Caco-2 (cell line): ENCODE measurements around the gene COPS6. TPM values are rescaled to one million over a fixed set of nuclear protein-coding genes. Genes with fewer than 3 reads are reported as not detected.

Experiments used
- BruUV-seq: library from RNA; stranded (reverse); fragments of 400-500 nt; replicated peaks from 2 replicates; lab custom pipeline; 2021; lab: Mats Ljungman, UMichigan
- CTCF ChIA-PET: fragments of 300-600 bp; sonication (Branson Sonifier 250); formaldehyde crosslinking; loops from one replicate; lab custom pipeline; 2022; ENCODE audit warnings: antibody characterized with exemption; lab: Charles Lee
- POLR2A ChIA-PET: fragments of 300-600 bp; sonication (Branson Sonifier 250); formaldehyde crosslinking; loops from one replicate; lab custom pipeline; 2022; ENCODE audit warnings: antibody characterized with exemption; lab: Charles Lee
- DNase-seq, 2 experiments: peaks; one replicate each; pipeline versions ENCODE4 v3.0.0 to v3.0.0-alpha.2; 2020 to 2022
- H3K27me3 ChIP-seq: replicated peaks from 2 replicates; pipeline ENCODE4 v1.6.0; 2011; ENCODE audit warnings: low read length; ENCODE audit not compliant: control insufficient read depth, insufficient read depth
- H3K36me3 ChIP-seq: 2 replicates; pipeline ENCODE4 v1.5.1; 2011; ENCODE audit warnings: low read length; ENCODE audit not compliant: control insufficient read depth, insufficient read depth
- H3K4me1 ChIP-seq: fragments of 250-450 bp; sonication (Bioruptor Pico); 2 replicates; pipeline ENCODE4 v1.5.1; 2020; ENCODE audit warnings: mild to moderate bottlenecking
- H3K4me3 ChIP-seq: 2 replicates; pipeline ENCODE4 v1.5.1; 2011; ENCODE audit warnings: low read depth, mild to moderate bottlenecking, control low read depth, low read length
- H3K9me3 ChIP-seq: fragments of 250-450 bp; sonication (Bioruptor Pico); 2 replicates; pipeline ENCODE4 v1.5.1; 2020; ENCODE audit warnings: mild to moderate bottlenecking, moderate library complexity
- H3K27ac Mint-ChIP-seq: one replicate; pipeline ENCODE4 v1.8.0; 2022; ENCODE audit warnings: mixed read lengths; ENCODE audit not compliant: unreplicated experiment
- H3K27me3 Mint-ChIP-seq: one replicate; pipeline ENCODE4 v1.8.0; 2022; ENCODE audit warnings: mixed read lengths; ENCODE audit not compliant: insufficient read depth, unreplicated experiment
- H3K36me3 Mint-ChIP-seq: one replicate; pipeline ENCODE4 v1.8.0; 2022; ENCODE audit warnings: mild to moderate bottlenecking, mixed read lengths; ENCODE audit not compliant: insufficient read depth, unreplicated experiment
- H3K4me1 Mint-ChIP-seq: one replicate; pipeline ENCODE4 v1.8.0; 2022; ENCODE audit warnings: low read depth, mixed read lengths; ENCODE audit not compliant: unreplicated experiment
- H3K4me3 Mint-ChIP-seq: one replicate; pipeline ENCODE4 v1.8.0; 2022; ENCODE audit warnings: mild to moderate bottlenecking, moderate library complexity, mixed read lengths; ENCODE audit not compliant: unreplicated experiment
- H3K9me3 Mint-ChIP-seq: one replicate; pipeline ENCODE4 v1.8.0; 2022; ENCODE audit warnings: mixed read lengths; ENCODE audit not compliant: unreplicated experiment
- intact Hi-C: fragments of 100-400 bp; cut with micrococcal nuclease; formaldehyde crosslinking; loops from one replicate; pipeline ENCODE4 v1.10.0; 2022; ENCODE audit not compliant: unreplicated experiment
- total RNA-seq: library from RNA; stranded (reverse); gene quantifications from 2 replicates; pipeline ENCODE4 v1.2.3, GENCODE V29; 2022
- TF ChIP-seq, protein P1 (sequence below), 2 experiments: fragments of 200-600 bp in 1 of 2; IDR thresholded peaks; 1 replicate in 1 of 2; 2 replicates in 1 of 2; pipeline versions ENCODE4 v1.5.1 to v1.8.0; 2011 to 2022; ENCODE audit warnings: antibody characterized with exemption in 1 of 2, control low read depth in 1 of 2, inconsistent platforms in 1 of 2, low read depth in 1 of 2, low read length in 1 of 2, mild to moderate bottlenecking in 1 of 2, moderate library complexity in 1 of 2; ENCODE audit not compliant: insufficient read depth in 1 of 2, severe bottlenecking in 1 of 2, unreplicated experiment in 1 of 2

COPS6 gene
- total RNA-seq, 1 experiment from 2014 or later = 142 TPM

DNA sequence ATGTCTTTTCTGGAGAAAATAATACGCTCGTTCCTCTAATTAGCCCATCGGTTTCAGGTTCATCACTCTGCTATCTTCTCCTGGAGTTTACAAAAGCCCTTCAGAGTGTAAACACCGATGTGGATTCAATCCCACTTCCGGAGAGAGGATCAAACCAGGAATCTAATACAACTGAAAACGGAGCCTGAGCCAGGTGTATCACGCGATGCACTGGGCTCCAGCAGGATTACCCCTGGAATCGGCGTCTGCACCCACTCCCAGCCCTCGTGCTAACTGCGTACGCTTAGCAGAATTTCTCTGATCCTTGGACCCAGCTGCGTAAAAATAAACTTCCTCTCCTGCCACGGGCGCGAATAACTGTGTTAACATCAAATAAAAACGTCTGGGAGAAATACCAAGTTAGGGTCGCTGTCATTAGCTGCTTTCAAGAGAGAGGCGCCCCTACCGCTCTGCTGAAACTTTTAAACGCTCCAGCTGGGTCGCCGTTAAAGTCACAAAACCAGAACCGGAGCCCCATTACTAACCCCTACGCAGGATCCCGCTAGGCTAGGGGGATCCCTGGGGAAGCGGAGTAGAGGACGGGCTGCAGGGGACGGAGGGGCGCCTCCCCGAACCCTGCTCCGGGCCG is 7.7 kb upstream of the COPS6 start:
- H3K27me3 Mint-ChIP-seq = no peaks in the 10 kb centered on the region
- H3K4me1 Mint-ChIP-seq = peaks cover 14% of the 10 kb centered on the region
- Histone ChIP-seq H3K27me3 (no peaks in the 10 kb centered on the region), H3K4me3 (peak overlapping the region; percentile 74), H3K4me1 (peaks cover 24% of the 10 kb centered on the region), H3K9me3 (0 out of 2 replicates have a peak, but pooled peaks cover 7% of the 10 kb centered on the region), H3K36me3 (peaks cover 3% of the 10 kb centered on the region)
- TF ChIP-seq, protein P1, sequence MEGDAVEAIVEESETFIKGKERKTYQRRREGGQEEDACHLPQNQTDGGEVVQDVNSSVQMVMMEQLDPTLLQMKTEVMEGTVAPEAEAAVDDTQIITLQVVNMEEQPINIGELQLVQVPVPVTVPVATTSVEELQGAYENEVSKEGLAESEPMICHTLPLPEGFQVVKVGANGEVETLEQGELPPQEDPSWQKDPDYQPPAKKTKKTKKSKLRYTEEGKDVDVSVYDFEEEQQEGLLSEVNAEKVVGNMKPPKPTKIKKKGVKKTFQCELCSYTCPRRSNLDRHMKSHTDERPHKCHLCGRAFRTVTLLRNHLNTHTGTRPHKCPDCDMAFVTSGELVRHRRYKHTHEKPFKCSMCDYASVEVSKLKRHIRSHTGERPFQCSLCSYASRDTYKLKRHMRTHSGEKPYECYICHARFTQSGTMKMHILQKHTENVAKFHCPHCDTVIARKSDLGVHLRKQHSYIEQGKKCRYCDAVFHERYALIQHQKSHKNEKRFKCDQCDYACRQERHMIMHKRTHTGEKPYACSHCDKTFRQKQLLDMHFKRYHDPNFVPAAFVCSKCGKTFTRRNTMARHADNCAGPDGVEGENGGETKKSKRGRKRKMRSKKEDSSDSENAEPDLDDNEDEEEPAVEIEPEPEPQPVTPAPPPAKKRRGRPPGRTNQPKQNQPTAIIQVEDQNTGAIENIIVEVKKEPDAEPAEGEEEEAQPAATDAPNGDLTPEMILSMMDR (IDR thresholded peaks at IDR 0.05; ENCODE audit: insufficient read depth in 1 of 2, low read depth in 1 of 2, low read length in 1 of 2, severe bottlenecking in 1 of 2, unreplicated experiment in 1 of 2) = no peak
- intact Hi-C loops = loop anchor here (1.0 to 2.0 kb wide), 4 partner anchors 20 to 162 kb away; partner anchors contain the start of genes AP4M1, MCM7, TRIM4 and ZSCAN21
- DNase-seq = peak in 1 of 2 experiments; percentile 39
- CTCF ChIA-PET = no interaction called here
- no peaks in the 10 kb centered on the region for H3K9me3 Mint-ChIP-seq
- POLR2A ChIA-PET = interaction anchor here (0.9 to 1.0 kb wide), 2 partner anchors 59 to 68 kb away, joined by 3 read pairs; partner anchors contain the start of gene LAMTOR4
- H3K36me3 Mint-ChIP-seq = peaks cover 65% of the 10 kb centered on the region
- peak overlapping the region; percentile 46 for H3K27ac Mint-ChIP-seq
- BruUV-seq = TSS peak; percentile 60
- peak overlapping the region; percentile 83 for H3K4me3 Mint-ChIP-seq

DNA sequence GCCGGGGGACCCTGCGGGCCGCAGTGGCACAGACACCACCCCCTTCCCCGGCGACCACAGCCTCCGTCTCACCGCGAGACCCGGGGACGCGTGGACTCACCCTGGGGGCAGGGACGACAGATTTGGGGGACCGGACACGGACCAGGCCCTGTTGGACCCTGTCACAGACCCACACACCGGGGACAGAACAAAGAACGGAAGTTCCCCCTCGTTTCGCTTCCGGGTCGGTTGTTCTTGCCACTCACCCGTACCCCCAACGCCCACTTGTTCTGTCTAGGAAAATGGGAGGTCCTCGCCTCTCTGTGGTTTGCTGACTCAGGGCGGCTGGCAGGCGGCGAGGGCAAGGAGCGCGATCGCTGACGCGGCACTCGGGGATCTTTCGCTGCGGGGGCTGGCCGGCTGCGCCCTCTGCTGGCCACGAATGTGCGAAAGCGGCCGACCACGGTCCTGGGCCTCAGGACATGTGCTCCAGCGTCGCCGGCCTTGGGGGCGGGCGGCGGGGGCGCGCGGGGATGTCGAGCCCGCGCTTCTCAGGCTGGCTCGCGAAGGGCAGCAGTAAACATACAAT is 7.2 kb upstream of the COPS6 start, which contains the start of gene ZNF3:
Gene ZNF3 (minus strand): TSS at position 189 of the 568 bp plus-strand sequence. CDS start 4,366 bp downstream, outside the sequence.
- Mint-ChIP-seq H3K36me3 (peaks cover 59% of the 10 kb centered on the region), H3K4me1 (peaks cover 14% of the 10 kb centered on the region), H3K4me3 (peak within 1 kb of the TSS; percentile 83), H3K9me3 (no peaks in the 10 kb centered on the region), H3K27ac (peak within 1 kb of the TSS; percentile 46), H3K27me3 (no peaks in the 10 kb centered on the region)
- BruUV-seq = no TSS peak
- POLR2A ChIA-PET = interaction anchor here (1.0 to 1.2 kb wide), 3 partner anchors 20 to 67 kb away, joined by 3 to 13 read pairs (median 4); partner anchors contain the start of genes AP4M1, LAMTOR4, MCM7 and ZSCAN21
- Histone ChIP-seq H3K27me3 (no peaks in the 10 kb centered on the region), H3K9me3 (0 out of 2 replicates have a peak, but pooled peaks cover 4% of the 10 kb centered on the region), H3K4me3 (peak within 1 kb of the TSS; percentile 74), H3K4me1 (peaks cover 24% of the 10 kb centered on the region), H3K36me3 (peaks cover 1% of the 10 kb centered on the region)
- DNase-seq = peak; percentile 99
- TF ChIP-seq, protein P1 (IDR thresholded peaks at IDR 0.05; ENCODE audit: insufficient read depth in 1 of 2, low read depth in 1 of 2, low read length in 1 of 2, severe bottlenecking in 1 of 2, unreplicated experiment in 1 of 2) = peak; percentile 89 to 91
- CTCF ChIA-PET = interaction anchor here (0.7 to 1.2 kb wide), 3 partner anchors 19 to 166 kb away, joined by 3 to 7 read pairs (median 4); partner anchors contain the start of genes AP4M1 and MCM7
- intact Hi-C loops = loop anchor here (1.0 to 2.0 kb wide), 4 partner anchors 19 to 163 kb away; partner anchors contain the start of genes AP4M1, MCM7, TRIM4 and ZSCAN21

DNA sequence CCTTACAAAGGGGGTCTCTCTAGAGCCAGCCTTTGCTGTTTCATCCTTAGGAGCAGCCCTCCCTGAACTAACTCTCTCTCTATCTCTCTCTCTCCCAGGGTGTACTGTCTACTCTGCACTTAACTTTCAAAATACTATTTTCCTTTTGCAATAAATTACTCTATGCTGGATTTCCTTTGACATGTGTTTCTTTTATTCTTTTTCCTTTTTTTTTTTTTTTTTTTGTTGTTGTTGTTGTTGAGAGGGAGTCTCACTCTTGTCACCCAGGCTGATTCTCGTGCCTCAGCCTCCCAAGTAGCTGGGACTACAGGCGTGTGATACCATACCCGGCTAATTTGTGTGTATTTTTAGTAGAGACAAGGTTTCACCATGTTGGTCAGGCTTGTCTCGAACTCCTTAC is 5.8 kb upstream of the COPS6 start:
- Mint-ChIP-seq H3K27me3 (no peaks in the 10 kb centered on the region), H3K4me3 (peak overlapping the region; percentile 83), H3K9me3 (no peaks in the 10 kb centered on the region), H3K4me1 (peaks cover 14% of the 10 kb centered on the region), H3K27ac (peak overlapping the region; percentile 46), H3K36me3 (peaks cover 45% of the 10 kb centered on the region)
- no TSS peak for BruUV-seq
- no peaks in the 10 kb centered on the region; the same call in 1 of the 2 replicates for H3K36me3 ChIP-seq
- no peak for DNase-seq
- no peak overlapping the region for H3K4me3 ChIP-seq
- ChIA-PET CTCF (interaction anchor here (0.6 to 1.2 kb wide), 9 partner anchors 18 to 89 kb away, joined by 3 to 7 read pairs (median 3); partner anchors contain the start of genes AP4M1, MCM7 and ZSCAN21), POLR2A (interaction anchor here (0.5 to 1.2 kb wide), 6 partner anchors 19 to 896 kb away, joined by 3 to 13 read pairs (median 4); partner anchors contain the start of genes AP4M1, MCM7 and ZSCAN21)
- intact Hi-C loops = no loop called here
- no peaks in the 10 kb centered on the region for H3K9me3 ChIP-seq
- TF ChIP-seq, protein P1 (IDR thresholded peaks at IDR 0.05; ENCODE audit: insufficient read depth in 1 of 2, low read depth in 1 of 2, low read length in 1 of 2, severe bottlenecking in 1 of 2, unreplicated experiment in 1 of 2) = no peak
- no peaks in the 10 kb centered on the region for H3K27me3 ChIP-seq
- peaks cover 27% of the 10 kb centered on the region for H3K4me1 ChIP-seq
